Measurements from ENCODE around the gene KLHL41. TPM values are rescaled to one million over a fixed set of nuclear protein-coding genes. Genes with fewer than 3 reads are reported as not detected.
"Not testable (repeated sequence)": the region's sequence is repeated elsewhere in the genome, so short reads cannot be mapped to it uniquely, and the experiment has no call there.

The KLHL41 gene
- polyA plus RNA-seq, 3 donors, result 1.1 to 1.3 (median 1.2) TPM

DNA sequence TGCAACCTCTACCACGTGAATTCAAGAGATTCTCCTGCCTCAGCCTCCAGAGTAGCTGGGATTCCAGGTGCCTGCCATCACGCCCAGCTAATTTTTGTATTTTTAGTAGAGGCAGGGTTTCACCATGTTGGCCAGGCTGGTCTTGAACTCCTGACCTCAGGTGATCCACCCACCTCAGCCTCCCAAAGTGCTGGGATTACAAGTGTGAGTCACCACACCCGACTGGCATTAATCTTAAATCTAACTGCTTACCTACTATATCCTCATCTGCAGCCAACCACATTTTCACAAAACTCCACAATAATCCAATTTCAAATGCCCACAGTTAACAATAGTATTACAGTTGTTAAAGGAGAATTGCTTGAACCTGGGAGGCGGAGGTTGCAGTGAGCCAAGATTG is 61.2 kb downstream of the KLHL41 start:
- not testable (repeated sequence) for DNase-seq (ENCODE audit: low read depth in 3 of 3, low spot score in 2 of 3)

DNA sequence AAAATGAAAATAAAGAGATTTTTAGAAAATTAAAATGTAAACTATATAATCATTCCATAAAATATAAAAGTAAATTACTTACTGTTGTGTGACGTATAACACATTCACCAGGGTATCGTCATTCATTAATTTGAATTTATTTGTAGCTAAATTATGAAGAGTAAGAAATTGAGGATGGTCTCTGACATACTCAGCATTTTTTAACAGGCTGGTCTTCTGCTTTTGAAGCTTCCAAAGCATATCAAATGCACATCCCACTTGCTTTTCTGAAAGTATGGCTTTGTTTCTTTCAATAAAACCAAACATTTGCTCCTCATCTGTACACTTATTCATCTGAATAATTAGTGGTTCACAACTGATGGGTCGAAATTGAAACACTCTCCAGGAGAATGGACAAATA is 62.1 kb downstream of the KLHL41 start:
- DNase-seq (ENCODE audit: low read depth in 3 of 3, low spot score in 2 of 3), result no peak

DNA sequence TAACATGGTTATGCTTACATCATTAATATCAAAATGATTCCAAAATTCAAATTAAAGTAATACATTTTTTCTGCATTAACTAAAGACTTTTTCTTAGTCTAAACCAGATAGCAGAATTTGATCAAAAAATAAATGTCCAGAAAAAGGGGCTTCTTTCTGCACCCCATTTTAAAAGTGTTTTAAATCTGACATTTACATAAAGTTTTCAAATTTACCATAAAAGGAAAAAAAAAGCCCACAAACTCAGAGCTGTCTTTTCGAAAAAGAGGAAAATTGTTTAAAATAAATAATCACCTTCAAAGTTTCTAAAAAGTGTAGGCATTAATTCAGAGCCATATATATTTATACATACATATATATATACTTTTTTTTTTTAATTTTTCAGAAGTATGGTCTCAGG is 62.7 kb downstream of the KLHL41 start:
- DNase-seq (ENCODE audit: low read depth in 3 of 3, low spot score in 2 of 3), result no peak

DNA sequence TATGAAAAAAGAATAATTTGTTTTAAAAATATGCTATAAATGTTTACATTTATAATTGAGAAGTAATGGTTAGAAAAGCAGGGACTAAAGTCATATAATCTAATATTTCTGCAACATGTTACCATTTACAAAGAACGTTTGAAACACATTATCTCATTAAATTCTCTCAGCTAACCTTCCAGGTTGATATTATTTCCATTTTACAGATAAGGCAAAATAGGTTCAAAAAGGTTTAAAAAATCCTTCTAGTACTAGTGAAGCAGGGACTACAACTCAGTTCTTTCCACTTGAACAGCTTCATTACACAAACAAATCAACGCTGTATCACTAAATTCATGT is 63.3 kb downstream of the KLHL41 start:
- DNase-seq (ENCODE audit: low read depth in 3 of 3, low spot score in 2 of 3), result no peak

DNA sequence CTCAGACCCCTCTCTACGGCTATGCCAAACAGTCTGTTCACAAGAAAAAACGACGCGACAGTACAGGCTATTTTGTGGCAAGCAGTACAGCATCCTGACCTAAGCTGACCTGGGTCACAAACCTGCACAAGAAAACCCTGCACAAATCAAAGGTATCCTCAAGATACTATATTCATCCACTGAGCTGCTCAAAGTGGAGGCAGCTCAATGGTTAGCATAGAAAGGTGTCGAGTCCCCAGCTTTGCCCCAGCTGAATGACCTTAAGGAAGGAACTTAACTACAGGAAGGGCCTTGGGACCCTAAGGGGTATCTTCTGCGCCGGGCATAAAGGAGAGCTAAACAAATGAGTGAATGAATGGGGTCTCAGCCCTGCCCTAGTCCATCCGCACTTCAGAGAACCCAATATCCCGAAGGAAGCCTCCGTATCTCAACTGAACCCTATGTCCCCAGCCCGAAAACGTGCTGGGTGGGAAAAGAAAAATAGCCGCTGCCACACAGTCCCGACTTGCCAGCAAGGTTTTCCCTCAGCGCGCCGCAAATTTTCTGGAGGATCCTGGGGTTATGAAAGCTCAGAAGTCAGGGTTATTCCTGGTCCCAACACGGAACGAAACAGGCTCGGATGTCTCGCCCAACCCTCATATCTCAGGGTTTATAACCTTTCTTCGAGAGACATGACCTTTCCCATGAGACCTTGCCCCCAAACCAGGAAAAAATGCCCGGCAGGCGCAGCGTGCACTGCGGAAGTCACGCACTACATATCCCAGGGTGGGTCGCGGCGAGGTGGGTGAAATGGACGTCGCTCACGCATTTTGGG is 63.9 kb downstream of the KLHL41 start, which contains the start of gene FASTKD1:
Gene FASTKD1 (minus strand): TSS at position 706 of the 814 bp plus-strand sequence. CDS start 1,836 bp downstream, outside the sequence.
- DNase-seq (ENCODE audit: low read depth in 3 of 3, low spot score in 2 of 3), result peak in 2 of 3 donors; percentile 71 to 79

DNA sequence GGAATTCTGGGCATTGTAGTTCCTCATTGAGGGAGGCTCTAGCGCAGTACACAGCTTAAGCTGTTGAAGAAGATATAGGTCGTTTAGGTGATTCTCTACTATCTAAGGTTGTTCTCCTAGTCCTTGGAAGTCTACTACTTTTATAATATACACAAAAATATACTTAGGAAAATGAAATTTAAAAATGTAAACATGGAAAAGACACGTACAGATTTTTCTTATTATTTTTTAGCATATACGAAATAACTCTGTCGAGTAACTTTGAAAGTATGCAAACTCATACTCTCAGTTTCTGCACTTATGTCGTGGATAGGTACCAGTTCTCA is 64.4 kb downstream of the KLHL41 start:
- no peak for DNase-seq (ENCODE audit: low read depth in 3 of 3, low spot score in 2 of 3)

DNA sequence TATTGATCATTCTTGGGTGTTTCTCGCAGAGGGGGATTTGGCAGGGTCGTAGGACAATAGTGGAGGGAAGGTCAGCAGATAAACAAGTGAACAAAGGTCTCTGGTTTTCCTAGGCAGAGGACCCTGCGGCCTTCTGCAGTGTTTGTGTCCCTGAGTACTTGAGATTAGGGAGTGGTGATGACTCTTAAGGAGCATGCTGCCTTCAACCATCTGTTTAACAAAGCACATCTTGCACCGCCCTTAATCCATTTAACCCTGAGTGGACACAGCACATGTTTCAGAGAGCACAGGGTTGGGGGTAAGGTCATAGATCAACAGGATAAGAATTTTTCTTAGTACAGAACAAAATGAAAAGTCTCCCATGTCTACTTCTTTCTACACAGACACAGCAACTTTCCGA is 65.0 kb downstream of the KLHL41 start:
- DNase-seq (ENCODE audit: low read depth in 3 of 3, low spot score in 2 of 3), result not testable (repeated sequence)

DNA sequence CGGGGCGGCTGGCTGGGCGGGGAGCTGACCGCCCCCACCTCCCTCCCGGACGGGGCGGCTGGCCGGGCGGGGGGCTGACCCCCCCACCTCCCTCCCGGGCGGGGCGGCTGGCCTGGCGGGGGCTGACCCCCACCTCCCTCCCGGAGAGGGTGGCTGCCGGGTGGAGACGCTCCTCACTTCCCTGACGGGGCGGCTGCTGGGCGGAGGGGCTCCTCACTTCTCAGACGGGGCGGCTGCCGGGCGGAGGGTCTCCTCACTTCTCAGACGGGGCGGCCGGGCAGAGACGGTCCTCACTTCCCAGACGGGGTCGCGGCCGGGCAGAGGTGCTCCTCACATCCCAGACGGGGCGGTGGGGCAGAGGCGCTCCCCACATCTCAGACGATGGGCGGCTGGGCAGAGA is 65.8 kb downstream of the KLHL41 start:
- DNase-seq (ENCODE audit: low read depth in 3 of 3, low spot score in 2 of 3), result not testable (repeated sequence)

Other genes starting within 250 kb of the KLHL41 start
- 100 to 1,000 TPM; 123 to 186 (median 162) TPM for gene LRP2, start 147.2 kb upstream of the KLHL41 start, polyA plus RNA-seq (ENCODE audit: insufficient read length in 3 of 3)
- gene BBS5, start 30.2 kb upstream of the KLHL41 start, polyA plus RNA-seq (ENCODE audit: insufficient read length in 3 of 3), result 10 to 100 TPM; 10.3 to 11.4 (median 11.0) TPM
- 10 to 100 TPM; 31.6 to 32.3 (median 32.1) TPM for gene FASTKD1, start 64.2 kb downstream of the KLHL41 start, polyA plus RNA-seq (ENCODE audit: insufficient read length in 3 of 3)
- 100 to 1,000 TPM; 104 to 129 (median 114) TPM for gene PPIG, start 74.6 kb downstream of the KLHL41 start, polyA plus RNA-seq (ENCODE audit: insufficient read length in 3 of 3)
- 1 to 10 TPM; 1.2 to 3.4 (median 2.4) TPM for gene CFAP210, start 184.7 kb downstream of the KLHL41 start, polyA plus RNA-seq (ENCODE audit: insufficient read length in 3 of 3)
- 10 to 100 TPM; 11.5 to 12.6 (median 11.6) TPM for gene PHOSPHO2, start 184.8 kb downstream of the KLHL41 start, polyA plus RNA-seq (ENCODE audit: insufficient read length in 3 of 3)
- 10 to 100 TPM; 35.9 to 40.3 (median 36.8) TPM for gene KLHL23, start 224.1 kb downstream of the KLHL41 start, polyA plus RNA-seq (ENCODE audit: insufficient read length in 3 of 3)